Pulmonary artery endothelial cell (primary cell): ENCODE data around the gene PDGFB. TPM values are rescaled to one million over a fixed set of nuclear protein-coding genes. Genes with fewer than 3 reads are reported as not detected.
"Not testable (repeated sequence)": the region's sequence is repeated elsewhere in the genome, so short reads cannot be mapped to it uniquely, and the experiment has no call there.

Experiments used
- DNase-seq: peaks from one replicate; pipeline ENCODE4 v3.0.0-alpha.2; 2011; ENCODE audit warnings: low read depth, low spot score
- total RNA-seq: library from RNA; depleted of rRNA; stranded (reverse); fragments of >200 nt; gene quantifications from 2 replicates; pipeline ENCODE4 v1.2.3, GENCODE V29; 2014

Gene PDGFB
- total RNA-seq, 1 donor from 2014 or later = 53.3 TPM

GRCh38 chr22:39229075-39229474 lies 15.7 kb downstream of the PDGFB start:
- no peak for DNase-seq

GRCh38 chr22:39227542-39228272 lies 17.1 kb downstream of the PDGFB start:
- no peak for DNase-seq

DNA sequence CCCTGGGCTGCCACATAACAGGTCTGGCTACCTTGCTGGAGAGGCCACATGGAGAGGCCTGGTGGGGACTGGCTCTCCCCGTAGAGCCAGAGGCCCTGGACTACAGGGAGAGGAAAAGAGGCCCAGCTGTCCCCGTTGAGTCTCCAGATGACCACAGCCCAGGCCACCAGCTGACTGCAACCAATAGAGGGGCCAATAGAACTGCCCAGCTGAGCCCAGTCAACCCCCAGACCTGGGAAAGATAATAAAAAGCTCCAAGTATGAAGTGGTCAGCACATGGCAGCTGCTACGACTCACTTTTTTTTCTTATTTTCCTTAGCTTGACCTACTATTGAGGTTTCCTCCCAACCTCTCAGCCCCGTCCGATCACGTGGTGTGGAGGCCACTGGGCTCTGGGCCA lies 18.4 kb downstream of the PDGFB start:
- DNase-seq = no peak

GRCh38 chr22:39225591-39225990 lies 19.2 kb downstream of the PDGFB start:
- DNase-seq = no peak

GRCh38 chr22:39224550-39224949 lies 20.2 kb downstream of the PDGFB start:
- no peak for DNase-seq

GRCh38 chr22:39223091-39223710 lies 21.6 kb downstream of the PDGFB start:
- no peak for DNase-seq

DNA sequence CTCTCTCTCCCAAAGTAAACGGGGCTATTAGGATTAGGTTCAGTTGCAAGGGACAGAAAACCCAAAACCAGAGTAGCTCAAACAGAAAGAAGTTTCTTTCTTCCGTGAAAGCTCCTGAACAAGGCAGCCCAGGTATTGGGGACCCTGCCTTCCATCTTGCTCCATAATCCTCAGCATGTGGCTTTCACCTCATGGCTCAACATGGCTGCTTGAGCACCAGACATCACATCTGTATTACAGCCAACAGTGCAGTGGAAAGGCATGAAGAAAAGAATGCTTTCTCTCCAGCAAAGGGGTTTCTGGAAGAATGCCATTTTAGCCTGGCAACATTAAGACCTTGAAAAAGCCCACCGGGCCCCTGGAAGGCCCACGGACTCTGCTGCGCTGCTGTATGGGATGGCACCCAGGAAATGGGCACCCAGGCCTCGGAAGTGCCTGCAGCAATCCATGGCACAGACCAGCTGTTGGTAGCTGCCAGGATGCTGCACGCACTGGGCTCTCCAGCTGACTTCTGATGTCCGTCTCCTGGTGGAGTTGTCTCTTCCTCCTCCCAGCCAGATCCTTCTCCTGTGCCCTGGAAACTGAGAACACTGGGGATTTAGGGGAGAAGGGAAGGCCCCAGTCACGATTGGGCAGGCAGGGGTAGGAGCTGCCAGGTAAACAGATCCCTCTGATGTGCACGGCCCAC lies 22.6 kb downstream of the PDGFB start:
- DNase-seq = no peak

DNA sequence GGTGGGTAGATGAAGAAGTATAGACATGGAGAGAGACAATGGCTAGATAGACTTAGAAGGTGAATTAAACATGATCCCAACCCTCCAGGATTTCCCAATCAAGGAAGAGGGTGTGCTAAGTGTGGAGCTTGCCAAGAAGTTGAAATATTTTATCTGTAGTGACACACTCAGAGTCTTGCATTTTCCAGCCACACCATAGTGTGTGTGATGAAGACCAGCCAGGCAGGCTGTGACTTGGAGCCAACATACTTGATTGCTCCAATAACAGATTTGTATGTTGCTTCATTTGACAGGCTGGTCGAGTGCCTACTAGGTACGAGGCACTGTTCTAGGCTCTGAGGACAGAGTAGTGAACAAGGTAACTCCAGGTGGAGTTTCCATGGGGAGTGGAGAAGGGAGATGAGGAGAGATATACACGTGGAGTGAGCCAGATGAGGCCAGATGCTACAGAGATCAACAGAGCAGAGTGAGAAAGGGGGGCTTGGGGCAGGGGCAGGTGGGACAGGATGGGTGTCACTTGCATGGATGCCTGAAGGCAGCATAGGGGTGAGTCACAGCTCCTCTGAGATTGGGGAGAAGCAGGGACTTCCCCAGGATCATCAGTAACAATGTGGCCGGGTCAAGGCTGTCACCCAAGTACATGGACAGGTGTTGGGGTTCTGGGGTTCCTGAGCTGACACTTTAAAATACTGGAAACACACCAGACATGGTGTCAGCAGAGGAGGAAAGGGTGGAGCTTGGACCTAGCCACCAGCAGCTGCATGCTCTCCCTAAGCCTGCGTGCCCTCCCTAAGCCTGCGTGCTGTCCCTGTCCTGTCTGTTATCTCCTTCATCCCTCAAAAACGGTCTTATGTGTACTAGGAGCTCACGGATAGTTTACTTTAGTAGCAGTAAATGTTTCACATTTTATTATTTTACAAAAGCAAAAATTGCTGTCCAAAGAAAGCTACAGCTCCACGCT lies 23.6 kb downstream of the PDGFB start:
- no peak for DNase-seq

- DNase-seq = no peak
Observed at GRCh38 chr22:39220450-39220849, 24.3 kb downstream of the PDGFB start.

DNA sequence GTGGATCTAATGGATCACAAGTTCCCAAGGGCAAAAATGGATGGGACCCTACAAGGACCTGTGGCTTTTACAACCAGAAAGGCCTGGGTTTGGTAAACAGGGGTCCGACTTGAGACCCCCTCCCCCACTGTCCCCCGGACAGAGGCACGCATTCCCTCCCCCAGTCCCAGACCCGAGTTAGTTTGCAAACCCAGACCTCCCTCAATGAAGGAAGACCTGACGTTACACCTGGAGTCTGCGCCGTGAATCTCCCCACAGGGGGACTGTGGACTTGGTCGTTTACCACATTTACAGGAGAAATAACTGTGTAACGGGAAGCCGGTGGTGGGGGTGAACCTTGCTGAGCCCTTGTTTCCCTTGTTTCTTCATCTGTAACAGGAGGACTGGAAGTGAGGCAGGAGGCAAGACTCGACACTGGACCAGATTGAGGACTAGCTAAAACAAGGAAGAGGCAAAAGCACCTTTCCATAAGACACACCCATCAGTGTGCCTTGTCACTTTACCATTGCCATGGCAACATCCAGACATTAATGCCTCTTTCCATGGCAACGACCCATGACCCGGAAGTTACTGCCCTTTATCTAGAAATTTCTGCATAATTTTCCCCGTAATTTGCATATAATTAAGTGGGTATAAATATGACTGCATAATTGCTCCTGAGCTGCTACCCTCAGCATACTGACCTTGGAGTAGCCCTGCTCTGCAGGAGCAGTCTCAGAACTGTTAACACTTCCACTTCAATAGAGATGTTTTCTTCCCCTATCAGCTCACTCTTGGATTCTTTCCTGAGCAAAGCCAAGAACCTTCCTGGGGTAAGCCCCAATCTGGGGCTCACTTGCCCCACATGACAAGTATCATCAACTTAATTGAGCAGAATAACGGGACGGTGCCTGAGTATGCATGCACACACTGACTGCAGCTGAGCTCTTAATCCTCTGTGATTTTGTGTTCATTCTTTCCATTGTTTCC lies 25.4 kb downstream of the PDGFB start:
- DNase-seq = no peak

DNA sequence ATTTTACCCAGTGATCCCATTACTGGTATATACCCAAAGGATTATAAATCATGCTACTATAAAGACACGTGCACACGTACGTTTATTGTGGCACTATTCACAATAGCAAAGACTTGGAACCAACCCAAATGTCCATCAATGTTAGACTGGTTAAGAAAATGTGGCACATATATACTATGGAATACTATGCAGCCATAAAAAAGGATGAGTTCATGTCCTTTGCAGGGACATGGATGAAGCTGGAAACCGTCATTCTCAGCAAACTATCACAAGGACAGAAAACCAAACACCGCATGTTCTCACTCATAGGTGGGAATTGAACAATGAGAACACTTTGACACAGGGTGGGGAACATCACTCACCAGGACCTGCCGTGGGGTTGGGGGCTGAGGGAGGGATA lies 26.4 kb downstream of the PDGFB start:
- not testable (repeated sequence) for DNase-seq

- DNase-seq = no peak
Observed at GRCh38 chr22:39216143-39216490, 28.7 kb downstream of the PDGFB start.

DNA sequence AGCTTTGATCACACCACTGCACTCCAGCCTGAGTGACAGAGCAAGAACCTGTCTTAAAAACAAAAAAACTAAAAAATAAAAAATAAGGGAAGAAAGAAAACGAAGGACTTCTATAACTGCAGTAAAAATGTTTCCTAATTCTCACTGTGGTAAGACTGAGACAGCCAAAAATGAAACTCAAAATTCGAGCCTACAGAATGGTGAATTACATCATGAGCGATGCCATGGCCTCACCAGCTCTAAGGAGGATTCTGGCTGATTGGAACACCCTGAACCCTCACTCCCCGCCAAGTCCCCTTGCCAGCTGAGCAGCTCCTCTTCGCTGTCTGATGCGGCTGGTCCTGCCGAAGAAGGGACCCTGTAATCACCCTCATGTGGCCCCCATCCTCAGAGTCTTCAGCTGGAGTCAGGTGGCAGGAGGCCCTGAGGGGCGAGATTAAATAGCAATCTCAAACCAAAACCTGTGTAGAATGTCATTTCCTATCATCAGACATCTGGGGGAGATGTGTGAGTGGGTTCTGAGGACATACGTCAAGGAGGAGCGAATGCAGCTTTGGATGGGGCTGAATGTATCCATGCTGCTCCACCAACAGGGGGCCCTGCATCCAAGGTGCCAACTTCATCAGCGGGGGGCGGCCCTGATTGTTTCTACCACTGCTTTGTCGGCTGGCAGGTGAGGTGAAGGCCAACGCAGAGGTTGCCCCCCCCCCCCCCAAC lies 29.2 kb downstream of the PDGFB start:
- no peak for DNase-seq

GRCh38 chr22:39215070-39215396 lies 29.7 kb downstream of the PDGFB start:
- DNase-seq = no peak

GRCh38 chr22:39214383-39215069 lies 30.3 kb downstream of the PDGFB start:
- no peak for DNase-seq

DNA sequence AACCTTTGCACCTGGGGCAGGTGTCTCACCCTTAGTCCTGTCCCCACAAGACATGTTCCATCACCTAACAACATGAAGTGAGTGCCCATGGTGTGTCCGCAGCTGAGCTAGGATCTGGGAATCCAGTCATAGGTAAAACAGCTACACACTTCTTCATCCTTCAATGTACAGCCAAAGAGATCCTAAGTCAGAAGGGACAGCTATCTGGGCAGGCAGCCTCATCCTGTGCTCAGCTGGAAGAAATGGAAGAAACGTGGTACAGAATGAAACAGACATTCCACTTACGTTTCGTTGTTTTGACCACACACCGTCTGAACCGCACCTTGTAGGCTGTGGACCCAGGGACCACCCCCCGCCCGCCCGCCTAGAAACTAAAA lies 30.8 kb downstream of the PDGFB start:
- DNase-seq = no peak

DNA sequence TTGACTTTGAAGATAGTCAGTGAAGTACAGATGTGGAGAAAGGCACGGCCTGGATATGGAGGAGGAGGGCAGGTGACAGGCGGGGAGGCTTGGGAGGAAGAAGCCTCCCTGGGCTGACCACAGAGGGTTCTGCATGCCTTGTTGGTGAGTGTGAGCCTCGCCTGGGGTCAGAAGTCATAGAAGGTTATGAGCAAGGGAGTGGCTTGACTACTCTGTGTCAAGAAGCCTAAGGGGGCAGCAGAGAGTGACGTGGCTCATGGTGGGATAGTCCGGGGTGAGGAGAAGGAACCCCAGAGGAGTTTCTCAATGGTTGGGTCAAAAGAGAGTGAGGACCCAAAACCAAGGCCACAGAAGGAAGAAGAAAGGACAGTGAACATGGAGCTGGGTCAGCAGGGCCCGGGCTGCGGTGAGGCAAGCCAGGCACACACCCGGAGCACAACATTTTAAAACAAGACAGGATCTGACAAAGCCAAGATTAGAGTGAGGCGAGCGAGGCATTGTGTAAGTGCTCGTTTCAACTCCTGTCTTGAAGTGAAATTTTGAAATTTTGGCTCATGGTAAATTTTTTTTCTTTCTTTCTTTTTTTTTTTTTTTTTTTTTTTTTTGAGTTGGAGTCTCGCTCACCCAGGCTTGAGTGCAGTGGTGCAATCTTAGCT lies 31.9 kb downstream of the PDGFB start:
- no peak for DNase-seq

- no peak for DNase-seq
Observed at GRCh38 chr22:39209756-39210155, 35.0 kb downstream of the PDGFB start.
